Thyroid gland (tissue), 4 donors: ENCODE measurements around the gene PRDX5. TPM values are rescaled to one million over a fixed set of nuclear protein-coding genes. Genes with fewer than 3 reads are reported as not detected.

Source experiments
- DNase-seq, 2 donors: peaks; one replicate each; pipeline ENCODE4 v3.0.0-alpha.2; 2019
- H3K27ac ChIP-seq, 3 donors: fragments of 200-600 bp; sonication (generic); 1 replicate in 2 of 3; 2 replicates in 1 of 3; pipeline ENCODE4 v1.5.1; 2016 to 2019; ENCODE audit warnings: mild to moderate bottlenecking in 1 of 3, moderate library complexity in 1 of 3
- H3K27me3 ChIP-seq: fragments of 200-600 bp; sonication (generic); one replicate; pipeline ENCODE4 v1.5.1; 2019
- H3K36me3 ChIP-seq, 2 donors: fragments of 200-600 bp; sonication (generic); one replicate each; pipeline ENCODE4 v1.5.1; 2016 to 2019
- H3K4me1 ChIP-seq, 2 donors: fragments of 200-600 bp; sonication (generic); one replicate each; pipeline ENCODE4 v1.5.1; 2017 to 2019
- H3K4me3 ChIP-seq, 3 donors: fragments of 200-600 bp; sonication (generic); replicated peaks in 1 of 3; 1 replicate in 2 of 3; 2 replicates in 1 of 3; pipeline ENCODE4 v1.5.1; 2016; ENCODE audit warnings: mild to moderate bottlenecking in 1 of 3
- H3K9me3 ChIP-seq: fragments of 200-600 bp; sonication (generic); one replicate; pipeline ENCODE4 v1.5.1; 2017
- POLR2A ChIP-seq, 2 donors: fragments of 450-650 bp; IDR thresholded peaks; one replicate each; pipeline ENCODE4 v1.6.1; 2017; ENCODE audit warnings: antibody characterized with exemption in 2 of 2, mild to moderate bottlenecking in 2 of 2, moderate library complexity in 1 of 2
- WGBS, 2 donors: methylation state at CpG; one replicate each; pipeline ENCODE4 v1.1.5; 2017; 5-methylcytosine and 5-hydroxymethylcytosine counted together
- intact Hi-C: fragments of 100-400 bp; cut with DNase I; formaldehyde crosslinking; loops from one replicate; pipeline ENCODE4 v1.15.1; 2023
- total RNA-seq, 4 donors: library from RNA; depleted of rRNA; stranded (reverse); fragments of >200 nt; gene quantifications; one replicate each; pipeline ENCODE4 v1.2.3, GENCODE V29; 2016
- TF ChIP-seq, protein P1 (sequence below), 6 experiments: fragments of 200-600 bp in 3 of 6; fragments of 450-650 bp in 3 of 6; sonication (generic) in 3 of 6; IDR thresholded peaks; one replicate each; pipeline ENCODE4 v1.5.1; 2016 to 2019; ENCODE audit warnings: antibody characterized with exemption in 6 of 6, mild to moderate bottlenecking in 2 of 6, inconsistent platforms in 1 of 6, moderate library complexity in 1 of 6

Gene PRDX5
- total RNA-seq, 4 donors from 2014 or later, result 384 to 962 (median 653) TPM

DNA sequence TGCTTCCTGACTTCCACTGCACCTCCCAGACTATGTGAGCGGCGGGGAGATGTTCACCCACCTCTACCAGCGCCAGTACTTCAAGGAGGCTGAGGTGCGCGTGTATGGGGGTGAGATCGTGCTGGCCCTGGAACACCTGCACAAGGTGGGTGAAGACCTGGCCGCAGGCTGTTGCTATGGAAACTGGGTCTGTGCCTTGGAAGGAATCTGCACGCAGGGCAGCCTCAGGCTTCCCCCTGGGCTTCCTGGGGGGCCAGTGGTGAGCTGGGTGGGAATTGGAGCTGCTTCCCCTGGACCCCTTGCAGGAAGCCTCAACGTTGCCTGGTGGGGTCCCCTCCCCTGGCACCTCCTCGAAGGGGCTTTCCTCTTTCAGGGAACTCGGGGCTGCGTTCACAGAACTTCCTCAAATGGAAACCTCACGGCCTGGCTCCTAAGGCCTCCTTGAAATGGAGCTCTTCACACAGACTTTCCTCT lies 42.6 kb downstream of the PRDX5 start:
- no peaks in the 10 kb centered on the region for H3K9me3 ChIP-seq
- no peak overlapping the region for H3K27ac ChIP-seq
- H3K27me3 ChIP-seq, result no peaks in the 10 kb centered on the region
- H3K36me3 ChIP-seq, result peaks cover 21 to 33% of the 10 kb centered on the region in 2 donors
- TF ChIP-seq, protein P1, sequence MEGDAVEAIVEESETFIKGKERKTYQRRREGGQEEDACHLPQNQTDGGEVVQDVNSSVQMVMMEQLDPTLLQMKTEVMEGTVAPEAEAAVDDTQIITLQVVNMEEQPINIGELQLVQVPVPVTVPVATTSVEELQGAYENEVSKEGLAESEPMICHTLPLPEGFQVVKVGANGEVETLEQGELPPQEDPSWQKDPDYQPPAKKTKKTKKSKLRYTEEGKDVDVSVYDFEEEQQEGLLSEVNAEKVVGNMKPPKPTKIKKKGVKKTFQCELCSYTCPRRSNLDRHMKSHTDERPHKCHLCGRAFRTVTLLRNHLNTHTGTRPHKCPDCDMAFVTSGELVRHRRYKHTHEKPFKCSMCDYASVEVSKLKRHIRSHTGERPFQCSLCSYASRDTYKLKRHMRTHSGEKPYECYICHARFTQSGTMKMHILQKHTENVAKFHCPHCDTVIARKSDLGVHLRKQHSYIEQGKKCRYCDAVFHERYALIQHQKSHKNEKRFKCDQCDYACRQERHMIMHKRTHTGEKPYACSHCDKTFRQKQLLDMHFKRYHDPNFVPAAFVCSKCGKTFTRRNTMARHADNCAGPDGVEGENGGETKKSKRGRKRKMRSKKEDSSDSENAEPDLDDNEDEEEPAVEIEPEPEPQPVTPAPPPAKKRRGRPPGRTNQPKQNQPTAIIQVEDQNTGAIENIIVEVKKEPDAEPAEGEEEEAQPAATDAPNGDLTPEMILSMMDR (IDR thresholded peaks at IDR 0.05), result no peak
- no peak for TF ChIP-seq POLR2A (IDR thresholded peaks at IDR 0.05)
- intact Hi-C loops, result no loop called here
- no peak overlapping the region for H3K4me3 ChIP-seq
- H3K4me1 ChIP-seq, result peaks cover 22 to 23% of the 10 kb centered on the region in 2 donors
- 81 to 84% methylated on average over 9 to 12 of the region's 13 CpGs for WGBS, 2 donors
- DNase-seq, result no peak

DNA sequence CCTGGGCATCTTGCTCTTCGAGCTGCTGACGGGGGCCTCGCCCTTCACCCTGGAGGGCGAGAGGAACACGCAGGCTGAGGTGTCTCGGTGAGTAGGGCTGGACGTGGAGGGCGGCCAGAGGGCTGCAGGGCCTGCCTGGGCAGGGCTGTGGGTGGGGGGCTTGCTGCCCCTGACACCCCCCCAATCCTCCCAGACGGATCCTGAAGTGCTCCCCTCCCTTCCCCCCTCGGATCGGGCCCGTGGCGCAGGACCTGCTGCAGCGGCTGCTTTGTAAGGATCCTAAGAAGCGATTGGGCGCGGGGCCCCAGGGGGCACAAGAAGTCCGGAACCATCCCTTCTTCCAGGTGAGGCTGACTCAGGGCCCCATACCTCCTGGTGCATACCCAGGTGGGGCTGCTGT lies 43.7 kb downstream of the PRDX5 start:
- Histone ChIP-seq H3K27ac (no peak overlapping the region), H3K9me3 (no peaks in the 10 kb centered on the region), H3K27me3 (no peaks in the 10 kb centered on the region), H3K4me3 (no peak overlapping the region), H3K4me1 (peaks cover 21 to 23% of the 10 kb centered on the region in 2 donors), H3K36me3 (peaks cover 27 to 45% of the 10 kb centered on the region in 2 donors)
- no peak for DNase-seq
- TF ChIP-seq, protein P1 (IDR thresholded peaks at IDR 0.05), result no peak
- no peak for TF ChIP-seq POLR2A (IDR thresholded peaks at IDR 0.05)
- intact Hi-C loops, result no loop called here
- WGBS, 2 donors, result 94 to 97% methylated on average over 11 of the region's 18 CpGs

DNA sequence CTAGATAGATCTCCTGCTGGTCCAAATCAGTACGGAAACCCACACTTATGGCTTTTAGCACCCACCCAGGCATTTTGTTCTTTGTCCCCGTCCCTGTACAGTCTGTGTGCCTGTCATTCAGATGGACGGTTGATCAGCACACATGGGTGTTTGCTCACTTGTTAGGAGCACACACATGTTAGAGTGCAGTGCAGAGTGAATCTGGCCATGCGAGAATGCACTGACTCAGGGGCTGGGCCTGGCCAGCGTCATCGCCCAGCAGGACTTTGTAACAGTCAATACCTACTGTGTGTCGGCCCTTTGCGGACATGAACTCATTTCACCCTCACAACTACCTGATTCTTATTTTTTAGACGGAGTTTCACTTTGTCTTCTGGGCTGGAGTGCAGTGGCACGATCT lies 44.4 kb downstream of the PRDX5 start:
- DNase-seq, result no peak
- Histone ChIP-seq H3K4me1 (peaks cover 21 to 23% of the 10 kb centered on the region in 2 donors), H3K4me3 (no peak overlapping the region), H3K27ac (no peak overlapping the region), H3K36me3 (peaks cover 30 to 51% of the 10 kb centered on the region in 2 donors), H3K9me3 (no peaks in the 10 kb centered on the region), H3K27me3 (no peaks in the 10 kb centered on the region)
- TF ChIP-seq, protein P1 (IDR thresholded peaks at IDR 0.05), result no peak
- TF ChIP-seq POLR2A (IDR thresholded peaks at IDR 0.05), result no peak
- intact Hi-C loops, result no loop called here
- WGBS, 2 donors, result 93 to 96% methylated on average over 10 of the region's 10 CpGs

DNA sequence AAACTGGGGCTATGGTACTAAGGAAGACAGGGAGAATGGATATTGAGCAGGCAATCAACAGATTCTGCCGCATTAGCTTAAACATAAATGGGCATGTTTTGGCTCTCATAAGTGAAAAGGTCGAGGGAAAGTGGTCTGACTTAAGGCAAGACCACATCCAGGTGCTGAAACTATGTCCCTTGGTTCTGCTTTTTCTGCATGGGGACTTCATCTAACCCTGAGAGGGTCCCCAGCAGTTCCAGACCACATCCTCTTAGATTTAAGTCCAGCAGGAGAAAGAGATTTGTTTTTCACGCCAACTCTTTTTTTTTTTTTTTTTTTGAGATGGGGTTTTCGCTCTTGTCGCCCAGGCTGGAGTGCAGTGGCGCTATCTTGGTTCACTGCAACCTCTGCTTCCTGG lies 46.5 kb downstream of the PRDX5 start:
- Histone ChIP-seq H3K27ac (no peak overlapping the region), H3K4me1 (peaks cover 8 to 10% of the 10 kb centered on the region in 2 donors), H3K9me3 (no peaks in the 10 kb centered on the region), H3K4me3 (no peak overlapping the region), H3K27me3 (no peaks in the 10 kb centered on the region), H3K36me3 (peaks cover 39 to 66% of the 10 kb centered on the region in 2 donors)
- intact Hi-C loops, result no loop called here
- no peak for TF ChIP-seq POLR2A (IDR thresholded peaks at IDR 0.05)
- TF ChIP-seq, protein P1 (IDR thresholded peaks at IDR 0.05), result no peak
- no peak for DNase-seq
- WGBS, 2 donors, result 93 to 94% methylated on average over 6 of the region's 6 CpGs

DNA sequence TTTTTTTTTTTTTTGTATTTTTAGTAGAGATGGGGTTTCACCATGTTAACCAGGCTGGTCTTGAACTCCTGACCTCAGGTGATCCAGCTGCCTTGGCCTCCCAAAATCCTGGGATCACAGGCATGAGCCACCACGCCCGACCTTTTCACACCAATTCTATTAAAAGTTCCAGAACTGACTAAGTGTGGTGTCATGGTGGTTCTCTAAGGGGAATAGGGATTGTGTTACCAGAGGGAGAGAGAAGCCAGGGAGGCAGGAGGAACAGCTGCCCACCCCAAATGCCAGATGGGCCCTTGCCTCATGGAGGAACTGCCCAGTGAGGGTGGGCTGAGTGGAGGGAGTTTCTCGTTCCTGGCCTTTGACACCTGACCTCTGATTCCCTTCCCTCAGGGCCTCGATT lies 47.0 kb downstream of the PRDX5 start:
- Histone ChIP-seq H3K27me3 (no peaks in the 10 kb centered on the region), H3K27ac (no peak overlapping the region), H3K36me3 (peaks cover 39 to 70% of the 10 kb centered on the region in 2 donors), H3K4me1 (peaks cover 3 to 5% of the 10 kb centered on the region in 2 donors), H3K4me3 (no peak overlapping the region), H3K9me3 (no peaks in the 10 kb centered on the region)
- intact Hi-C loops, result no loop called here
- WGBS, 2 donors, result 91 to 93% methylated on average over 4 of the region's 4 CpGs
- DNase-seq, result no peak
- TF ChIP-seq, protein P1 (IDR thresholded peaks at IDR 0.05), result no peak
- TF ChIP-seq POLR2A (IDR thresholded peaks at IDR 0.05), result no peak
